Kidney capillary endothelial cell (primary cell): ENCODE data around the gene PTPRM.

Experiments
- DNase-seq: peaks from one replicate; pipeline ENCODE4 v3.0.0-alpha.2; 2018; ENCODE audit warnings: low spot score

PTPRM gene

GRCh38 chr18:7629416-7629815 is 62.3 kb downstream of the PTPRM start:
- no peak for DNase-seq

- no peak for DNase-seq
Observed at GRCh38 chr18:7630731-7631442, 63.8 kb downstream of the PTPRM start.

- DNase-seq = no peak
Observed at GRCh38 chr18:7632152-7633098, 65.3 kb downstream of the PTPRM start.

DNA sequence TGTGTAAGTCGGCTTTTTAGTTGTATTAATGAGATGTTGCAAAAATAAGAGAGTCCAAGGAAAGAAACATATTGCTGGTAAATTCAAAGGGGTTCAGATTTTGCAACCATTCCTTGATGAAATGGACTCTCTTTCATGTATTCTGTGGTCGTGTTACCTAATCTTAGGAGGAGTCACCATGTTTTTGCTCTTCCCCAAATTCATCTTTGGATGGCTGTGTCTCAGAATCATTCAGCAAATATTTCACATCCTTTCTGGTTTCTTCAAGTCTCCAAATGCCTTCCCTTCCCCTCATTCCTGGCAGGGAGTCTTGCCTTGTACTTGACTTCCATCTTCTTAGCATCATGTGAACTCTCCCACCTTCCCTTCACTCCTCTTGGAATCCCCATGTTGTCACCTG is 66.1 kb downstream of the PTPRM start:
- no peak for DNase-seq

DNA sequence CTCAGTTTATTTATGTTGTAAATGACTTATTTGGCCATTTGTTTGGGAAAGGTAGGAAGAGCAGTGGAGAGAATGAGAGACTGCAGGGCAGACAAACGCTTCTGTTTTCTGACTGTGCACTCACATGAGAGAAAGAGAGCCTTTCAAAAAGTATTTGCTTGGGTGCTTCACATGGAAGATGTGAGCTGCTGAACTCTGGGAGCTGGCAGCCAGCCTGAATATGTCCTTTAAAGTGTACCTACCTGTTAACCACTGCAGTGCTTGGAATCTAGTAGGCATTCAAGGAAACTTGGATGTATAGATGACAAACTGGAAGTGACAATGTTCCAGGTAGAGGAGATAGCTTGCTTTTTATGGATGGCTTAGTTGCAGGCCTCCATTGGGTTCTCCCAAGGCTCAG is 68.8 kb downstream of the PTPRM start:
- DNase-seq = no peak

DNA sequence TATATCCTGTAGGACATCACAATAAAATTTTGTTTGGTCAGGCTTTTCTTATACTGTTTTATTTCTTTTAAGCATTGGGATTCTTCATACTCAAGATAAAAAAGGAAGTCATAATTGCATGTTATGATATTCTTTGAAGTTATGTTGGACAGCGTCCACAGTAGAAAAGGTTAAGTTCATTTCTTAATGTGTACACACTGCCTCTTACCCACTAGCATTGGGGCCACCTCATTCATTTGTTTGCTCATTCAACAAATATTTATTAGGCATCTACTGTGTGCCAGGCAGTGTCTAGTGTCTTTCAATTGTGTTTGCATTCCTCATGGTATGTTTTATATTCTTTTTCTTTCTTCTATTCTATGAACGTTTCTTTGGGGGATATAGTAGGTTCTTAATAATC is 70.2 kb downstream of the PTPRM start:
- no peak for DNase-seq

DNA sequence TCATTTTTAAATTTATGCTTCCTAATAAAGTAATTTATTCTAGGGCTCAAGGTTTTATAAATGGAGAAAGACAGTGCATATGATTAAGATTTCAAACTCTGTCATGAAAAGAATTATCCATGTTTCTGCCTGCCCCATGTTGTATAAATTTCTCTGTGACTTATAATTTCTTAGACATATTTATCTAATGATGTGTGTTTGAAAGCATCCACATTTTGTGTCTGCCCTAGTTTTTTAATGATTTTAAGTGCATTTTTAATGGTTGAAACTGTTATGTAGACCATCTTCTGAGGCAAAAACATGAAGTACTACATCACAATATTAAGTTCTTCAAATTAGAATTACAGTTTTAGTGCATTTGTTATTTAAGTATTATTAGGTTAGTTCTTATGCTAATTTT is 71.2 kb downstream of the PTPRM start:
- DNase-seq = no peak

DNA sequence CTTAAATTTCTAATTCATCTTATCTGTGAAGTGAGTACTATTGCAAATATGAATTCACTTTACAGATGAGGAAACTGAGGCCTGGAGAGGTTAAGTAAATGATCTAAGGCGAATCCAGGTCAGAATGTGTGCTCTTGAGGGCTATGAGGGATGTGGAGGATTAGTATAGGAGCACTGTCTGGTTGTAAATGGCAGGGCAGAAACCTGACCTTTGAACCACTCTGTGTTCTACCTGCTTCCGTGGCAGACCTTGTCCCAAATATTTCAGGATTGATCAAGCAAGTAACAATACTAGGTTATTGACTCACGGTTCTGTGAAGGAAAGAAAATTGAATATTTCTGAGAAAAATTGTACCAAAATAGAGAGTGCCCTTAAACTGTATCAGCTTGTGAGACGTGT is 74.7 kb downstream of the PTPRM start:
- no peak for DNase-seq

- no peak for DNase-seq
Observed at GRCh38 chr18:7642331-7642890, 75.3 kb downstream of the PTPRM start.

DNA sequence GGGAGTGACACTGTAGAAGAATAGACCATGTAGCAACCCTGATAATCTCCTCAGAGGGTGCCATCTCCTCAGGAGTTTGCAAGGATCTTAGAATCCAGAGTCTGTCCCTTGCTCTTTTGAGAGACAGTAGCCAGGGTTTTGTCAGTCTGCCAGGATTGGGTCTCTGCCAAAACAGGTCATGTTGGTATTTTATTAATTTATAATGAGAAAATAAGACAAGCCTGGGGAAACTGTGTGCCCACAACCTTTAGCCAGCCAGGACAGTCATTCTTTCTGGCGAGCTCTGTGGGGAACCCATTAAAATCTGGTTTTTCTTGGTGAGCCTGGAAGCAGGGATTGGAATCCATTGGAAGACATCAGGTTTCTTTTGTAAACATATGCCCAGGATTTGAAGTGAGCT is 78.6 kb downstream of the PTPRM start:
- DNase-seq = no peak

- no peak for DNase-seq
Observed at GRCh38 chr18:7646174-7646886, 79.2 kb downstream of the PTPRM start.

- no peak for DNase-seq
Observed at GRCh38 chr18:7647500-7647899, 80.4 kb downstream of the PTPRM start.

DNA sequence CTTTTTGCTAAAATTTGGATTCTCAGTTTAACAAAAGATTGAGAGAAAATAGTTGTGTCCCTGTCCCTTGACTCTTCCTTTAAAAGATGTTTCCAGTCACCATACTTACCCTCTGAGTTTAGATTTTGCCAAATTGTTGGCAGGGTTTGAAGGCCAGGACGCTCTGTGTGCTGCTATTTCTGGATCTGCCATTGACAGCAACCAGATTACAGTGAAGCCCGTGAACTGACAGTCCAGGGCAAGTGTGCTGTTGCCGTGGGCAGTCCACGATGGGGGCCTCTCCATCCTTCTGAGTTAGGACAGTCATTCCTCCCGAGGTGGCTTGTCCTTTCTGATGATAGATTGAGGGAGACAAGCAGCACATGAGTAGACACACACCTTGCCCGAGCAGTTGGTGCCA is 89.9 kb downstream of the PTPRM start:
- no peak for DNase-seq

GRCh38 chr18:7657937-7658336 is 90.8 kb downstream of the PTPRM start:
- no peak for DNase-seq

DNA sequence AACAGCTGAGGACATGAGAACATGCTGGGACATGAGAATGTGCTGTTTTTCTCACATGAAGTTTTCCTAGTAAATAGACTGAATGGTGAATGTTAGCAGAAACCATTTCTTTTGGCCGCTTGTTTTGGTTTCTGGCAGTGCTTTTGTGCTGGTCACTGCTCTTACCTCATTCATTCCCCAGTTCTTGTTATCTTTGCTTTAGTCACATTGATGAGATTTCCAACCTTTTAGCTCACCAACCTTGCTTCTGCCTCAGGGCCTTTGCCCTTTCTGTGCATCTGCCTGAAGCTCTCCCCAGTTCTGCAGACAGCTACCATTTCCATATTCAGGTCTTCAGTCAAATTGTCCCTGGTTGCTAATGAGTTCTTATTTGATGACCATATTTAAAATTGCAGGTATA is 91.6 kb downstream of the PTPRM start:
- no peak for DNase-seq

- DNase-seq = no peak
Observed at GRCh38 chr18:7661207-7661606, 94.1 kb downstream of the PTPRM start.

DNA sequence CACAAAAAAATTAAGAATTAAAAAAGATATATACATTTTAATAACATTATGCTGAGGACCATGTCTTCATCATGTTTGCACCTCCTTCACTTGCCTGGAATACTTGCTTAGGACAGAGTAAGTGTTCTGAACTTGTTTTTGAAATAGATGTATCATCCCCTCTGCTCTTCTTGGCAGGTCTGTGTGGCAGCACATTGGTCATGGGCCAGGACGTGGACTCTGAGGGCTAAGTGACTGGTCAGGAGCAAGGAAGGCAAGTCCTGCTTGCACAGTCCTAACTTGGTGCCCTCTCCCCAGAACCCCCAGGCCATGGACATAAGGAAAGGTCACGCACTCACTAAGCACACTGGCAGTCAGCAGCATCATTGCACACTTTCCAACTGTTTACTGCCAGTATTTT is 95.8 kb downstream of the PTPRM start:
- no peak for DNase-seq

GRCh38 chr18:7663366-7664312 is 96.5 kb downstream of the PTPRM start:
- no peak for DNase-seq

DNA sequence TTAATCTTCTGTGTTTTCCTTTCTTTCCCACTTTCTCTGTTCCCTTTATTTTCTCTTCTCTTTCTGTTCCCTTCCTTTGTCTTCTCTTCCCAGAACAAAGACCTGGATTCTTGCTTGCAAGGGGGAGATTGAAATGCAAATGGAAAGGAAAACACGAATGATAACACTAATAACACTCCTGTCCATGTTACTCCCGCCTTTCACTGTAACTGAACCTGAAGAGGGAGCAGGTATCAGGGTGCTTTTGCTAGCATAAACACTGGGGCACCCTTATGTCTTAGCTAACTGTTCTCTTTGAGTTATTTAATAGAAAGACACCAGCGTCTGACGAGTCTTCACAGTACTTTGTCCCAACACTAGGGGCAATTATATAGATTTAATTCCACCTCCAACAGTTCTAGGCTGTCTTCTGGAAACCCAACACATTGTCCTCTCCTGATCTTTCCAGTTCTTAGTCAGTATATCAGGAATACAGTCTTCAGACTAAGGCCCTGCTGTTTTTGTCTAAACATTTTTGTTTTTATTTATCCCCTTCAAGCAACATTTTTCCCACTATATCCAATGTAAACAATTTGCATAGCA is 99.2 kb downstream of the PTPRM start:
- DNase-seq = no peak

- no peak for DNase-seq
Observed at GRCh38 chr18:7668392-7668791, 101.3 kb downstream of the PTPRM start.

DNA sequence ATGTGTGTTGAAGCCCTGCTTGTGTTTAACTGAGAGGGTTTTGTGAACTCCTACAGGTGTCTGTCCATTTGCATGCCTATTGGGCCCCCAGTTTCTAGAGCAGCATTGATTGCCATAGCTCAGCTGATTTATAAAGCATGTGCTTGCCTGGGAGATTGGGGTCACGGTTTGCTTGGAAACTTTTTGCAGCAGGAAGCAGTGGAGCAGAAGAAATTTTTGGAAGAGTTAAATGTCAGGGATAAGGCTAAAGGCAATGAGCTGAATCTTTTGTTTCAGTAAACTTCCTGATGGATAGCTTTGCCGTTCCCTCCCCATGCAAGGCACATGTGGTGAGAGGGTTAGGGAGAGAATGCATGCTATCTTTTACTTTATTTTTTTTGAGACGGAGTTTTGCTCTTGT is 102.2 kb downstream of the PTPRM start:
- DNase-seq = no peak
